Measurements from ENCODE around the gene FTCD.

The FTCD gene

DNA sequence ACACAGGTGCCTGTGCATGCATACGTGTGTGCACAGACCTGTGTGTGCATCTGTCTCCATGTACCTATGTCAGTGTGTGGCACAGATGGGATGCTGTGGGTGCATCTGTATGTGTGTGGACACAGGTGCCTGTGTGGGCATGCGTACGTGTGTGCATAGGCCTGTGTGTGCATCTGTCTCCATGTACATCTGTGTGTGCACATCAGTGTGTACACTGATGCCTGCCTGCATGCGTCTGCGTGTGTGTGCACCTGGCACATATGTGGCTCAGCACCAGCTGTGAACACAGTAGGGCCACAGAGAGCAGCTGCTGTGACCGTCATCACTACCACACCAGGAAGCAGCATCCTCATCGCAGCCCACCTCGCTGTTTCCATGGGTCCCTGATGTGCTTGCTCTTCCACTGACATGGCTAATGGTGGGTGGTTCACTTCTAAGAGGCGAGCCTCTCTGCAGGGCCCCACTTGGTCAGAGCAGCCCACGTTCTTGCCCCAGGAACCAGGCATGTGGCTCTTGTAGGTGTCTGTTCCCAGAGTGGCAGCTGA, 38.5 kb upstream of the FTCD start:
- peaks cover 3% of the 10 kb centered on the region; the same call in 1 of the 2 replicates for H3K4me1 ChIP-seq (ENCODE audit: insufficient read depth, low read length)
- no peak overlapping the region for H3K4me3 ChIP-seq (ENCODE audit: low read length)
- peaks cover 81% of the 10 kb centered on the region for H3K36me3 ChIP-seq (ENCODE audit: insufficient read depth, low read depth, low read length)
- H3K9ac ChIP-seq (ENCODE audit: low read depth, low read length): no peak overlapping the region
- H3K27me3 ChIP-seq (ENCODE audit: insufficient read depth, low read length): no peaks in the 10 kb centered on the region
- no peaks in the 10 kb centered on the region for H3K9me3 ChIP-seq (ENCODE audit: insufficient read depth, low read depth, low read length)
- H3K27ac ChIP-seq (ENCODE audit: low read length): no peak overlapping the region

DNA sequence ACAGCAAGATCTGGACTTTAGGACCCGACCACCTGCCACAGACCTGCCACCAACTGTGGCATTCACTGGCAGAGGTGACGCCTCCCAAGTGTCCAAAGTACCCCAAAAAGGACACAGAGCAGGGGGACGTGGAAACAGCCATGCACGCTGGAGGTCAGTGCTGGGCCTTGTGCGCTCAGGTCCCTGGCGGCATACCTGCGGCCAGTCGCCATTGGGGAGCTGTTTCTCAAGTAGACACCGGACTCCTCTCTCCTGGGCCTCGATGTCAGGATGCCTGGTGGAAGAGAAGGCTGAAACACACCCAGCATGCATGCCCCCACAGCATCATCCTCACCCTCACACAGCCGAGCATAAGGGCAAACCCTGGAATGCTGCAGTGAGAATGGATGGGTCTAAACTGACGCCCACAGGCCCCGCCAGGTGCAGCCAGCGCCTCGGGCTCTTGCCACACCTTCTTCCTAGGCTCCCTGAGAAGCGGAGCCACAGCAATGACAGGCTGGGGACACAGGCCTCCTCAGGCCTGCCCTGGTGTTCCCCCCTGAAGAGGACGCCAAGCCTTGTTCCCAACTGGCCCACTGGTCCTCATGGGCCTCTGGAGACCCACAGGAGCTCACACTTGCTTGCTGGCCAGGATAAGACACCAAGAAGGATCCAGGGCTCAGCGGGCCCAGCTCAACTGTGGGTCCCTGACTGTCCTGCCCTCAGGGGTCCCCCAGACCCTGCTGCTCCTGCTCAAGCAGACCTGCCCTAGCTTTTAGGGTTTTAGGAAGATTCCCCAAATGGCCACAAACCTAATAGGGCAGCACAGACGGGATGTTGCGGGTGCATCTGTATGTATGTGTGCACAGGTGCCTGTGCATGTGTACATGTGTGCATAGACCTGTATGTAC, 36.6 kb upstream of the FTCD start:
- no peak overlapping the region for H3K27ac ChIP-seq (ENCODE audit: low read length)
- no peak overlapping the region for H3K9ac ChIP-seq (ENCODE audit: low read depth, low read length)
- H3K36me3 ChIP-seq (ENCODE audit: insufficient read depth, low read depth, low read length): peaks cover 77% of the 10 kb centered on the region
- no peak overlapping the region for H3K4me3 ChIP-seq (ENCODE audit: low read length)
- no peaks in the 10 kb centered on the region for H3K9me3 ChIP-seq (ENCODE audit: insufficient read depth, low read depth, low read length)
- H3K4me1 ChIP-seq (ENCODE audit: insufficient read depth, low read length): peaks cover 13% of the 10 kb centered on the region
- no peaks in the 10 kb centered on the region for H3K27me3 ChIP-seq (ENCODE audit: insufficient read depth, low read length)

DNA sequence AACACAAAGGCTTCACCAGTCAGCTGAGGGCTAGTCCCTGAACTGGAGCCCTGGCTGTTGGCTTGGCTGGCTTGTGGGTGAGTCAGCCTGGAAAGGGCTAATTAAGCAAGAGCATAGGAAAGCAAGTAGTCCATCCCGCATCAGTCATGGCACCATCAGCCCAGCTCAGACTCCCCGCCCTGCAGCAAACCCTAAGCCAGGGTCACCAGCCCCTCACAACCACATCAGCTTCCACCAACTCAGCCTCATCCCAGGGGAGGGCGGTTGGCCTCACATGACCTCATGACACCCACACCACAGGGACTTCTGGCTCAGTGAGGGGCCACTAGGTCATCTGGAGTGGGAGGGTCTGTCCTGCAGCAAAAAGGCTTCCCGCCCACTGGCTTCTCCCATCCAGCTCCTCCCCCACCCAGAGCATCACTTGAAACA, 35.9 kb upstream of the FTCD start:
- no peak overlapping the region for H3K9ac ChIP-seq (ENCODE audit: low read depth, low read length)
- peaks cover 13% of the 10 kb centered on the region for H3K4me1 ChIP-seq (ENCODE audit: insufficient read depth, low read length)
- no peaks in the 10 kb centered on the region for H3K27me3 ChIP-seq (ENCODE audit: insufficient read depth, low read length)
- no peaks in the 10 kb centered on the region for H3K9me3 ChIP-seq (ENCODE audit: insufficient read depth, low read depth, low read length)
- H3K4me3 ChIP-seq (ENCODE audit: low read length): no peak overlapping the region
- H3K36me3 ChIP-seq (ENCODE audit: insufficient read depth, low read depth, low read length): peaks cover 70% of the 10 kb centered on the region
- no peak overlapping the region for H3K27ac ChIP-seq (ENCODE audit: low read length)

DNA sequence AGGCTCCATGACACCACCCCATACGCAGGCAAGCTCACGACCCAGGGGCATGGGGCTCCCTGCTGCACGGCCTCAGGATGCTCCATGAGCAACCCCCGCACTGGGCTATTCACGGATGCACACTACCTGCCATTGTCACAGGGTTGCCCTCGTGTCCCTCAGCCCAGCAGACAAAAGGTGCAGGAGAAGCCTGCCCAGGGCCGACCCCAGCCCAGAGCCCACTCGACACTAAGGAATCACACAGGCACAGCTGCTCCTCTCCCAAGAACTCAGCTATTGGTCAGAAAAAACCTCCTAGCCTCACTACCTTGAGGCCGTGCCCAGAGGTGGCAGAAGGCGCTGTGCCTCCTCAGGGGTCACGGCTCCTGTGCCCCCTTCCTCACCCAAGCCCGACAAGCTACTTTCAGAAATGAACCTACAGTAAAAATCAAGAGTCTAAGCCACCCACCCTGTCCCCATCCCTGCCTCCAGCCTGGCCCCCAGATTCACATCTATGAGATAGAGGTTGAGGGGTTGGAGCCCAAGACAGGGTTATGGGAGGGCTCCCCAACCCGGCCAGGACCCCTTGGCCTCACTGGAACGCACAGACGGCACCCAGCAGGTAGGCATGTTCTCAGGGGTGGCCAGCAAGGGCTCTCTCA, 35.2 kb upstream of the FTCD start:
- Histone ChIP-seq H3K4me3 (ENCODE audit: low read length) (no peak overlapping the region), H3K36me3 (ENCODE audit: insufficient read depth, low read depth, low read length) (peaks cover 64% of the 10 kb centered on the region), H3K27ac (ENCODE audit: low read length) (no peak overlapping the region), H3K9me3 (ENCODE audit: insufficient read depth, low read depth, low read length) (no peaks in the 10 kb centered on the region), H3K9ac (ENCODE audit: low read depth, low read length) (no peak overlapping the region), H3K27me3 (ENCODE audit: insufficient read depth, low read length) (no peaks in the 10 kb centered on the region), H3K4me1 (ENCODE audit: insufficient read depth, low read length) (peaks cover 14% of the 10 kb centered on the region)

DNA sequence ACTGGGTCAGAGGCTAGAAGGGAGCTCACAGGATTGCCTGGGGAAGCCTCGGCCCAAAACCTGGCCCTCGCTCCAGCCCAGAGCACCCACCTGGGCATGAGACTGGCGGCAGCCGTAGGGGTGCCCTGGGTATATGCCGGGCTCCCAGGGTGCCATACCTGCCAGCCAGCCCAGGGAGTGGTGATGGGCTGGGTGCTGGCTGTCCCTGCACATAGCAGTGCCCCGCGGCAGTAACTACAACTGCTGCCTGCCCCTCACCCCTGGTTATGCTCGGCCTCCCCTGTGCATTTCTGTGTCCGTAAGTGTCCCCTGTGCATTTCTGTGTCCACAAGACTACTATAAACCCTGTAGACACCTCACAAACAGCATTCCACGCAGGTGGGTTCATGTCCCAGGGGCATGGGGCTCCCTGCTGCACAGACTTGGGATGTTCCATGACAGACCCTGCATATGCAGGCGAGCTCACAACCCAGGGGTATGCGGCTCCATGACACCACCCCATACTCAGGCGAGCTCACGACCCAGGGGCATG, 34.6 kb upstream of the FTCD start:
- H3K4me3 ChIP-seq (ENCODE audit: low read length): no peak overlapping the region
- H3K36me3 ChIP-seq (ENCODE audit: insufficient read depth, low read depth, low read length): peaks cover 58% of the 10 kb centered on the region
- H3K27ac ChIP-seq (ENCODE audit: low read length): no peak overlapping the region
- no peaks in the 10 kb centered on the region for H3K27me3 ChIP-seq (ENCODE audit: insufficient read depth, low read length)
- H3K9me3 ChIP-seq (ENCODE audit: insufficient read depth, low read depth, low read length): no peaks in the 10 kb centered on the region
- peaks cover 18% of the 10 kb centered on the region for H3K4me1 ChIP-seq (ENCODE audit: insufficient read depth, low read length)
- no peak overlapping the region for H3K9ac ChIP-seq (ENCODE audit: low read depth, low read length)

DNA sequence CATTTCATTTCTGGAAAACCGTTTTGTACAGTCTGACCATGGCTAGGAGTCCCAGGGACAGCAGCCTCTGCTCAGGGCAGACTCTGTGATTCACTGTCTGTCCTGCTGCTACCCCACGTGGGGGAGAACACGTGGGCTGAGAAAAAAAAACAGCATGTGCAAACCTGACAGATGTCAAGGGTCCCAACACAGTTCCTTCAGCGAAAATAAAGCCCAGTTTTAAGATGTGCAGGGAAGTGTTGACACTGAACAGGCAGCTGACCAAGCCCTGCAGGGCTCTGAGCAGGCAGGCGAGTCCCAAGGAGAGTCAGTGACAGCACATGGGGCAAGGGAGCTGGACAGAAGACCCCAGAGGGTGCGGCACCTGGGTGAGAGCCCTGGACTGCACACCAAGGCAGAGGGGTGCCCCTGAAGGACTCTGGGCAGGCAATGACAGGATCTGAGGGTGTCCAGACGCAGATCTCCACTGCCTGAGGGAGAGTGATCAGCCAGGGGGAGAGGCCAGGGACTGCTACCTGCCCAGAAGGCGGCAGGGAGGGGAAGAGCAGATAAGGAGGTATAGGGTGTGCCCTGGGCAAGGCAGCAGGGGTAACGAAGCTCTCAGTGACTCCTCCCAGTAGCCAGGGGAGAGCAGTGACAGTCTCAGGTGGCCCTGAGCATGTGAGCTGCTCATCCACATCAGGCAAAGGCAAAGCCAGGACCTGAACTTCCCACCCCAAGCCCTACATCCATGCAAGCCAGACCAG, 34.0 kb upstream of the FTCD start:
- Histone ChIP-seq H3K9me3 (ENCODE audit: insufficient read depth, low read depth, low read length) (no peaks in the 10 kb centered on the region), H3K27me3 (ENCODE audit: insufficient read depth, low read length) (no peaks in the 10 kb centered on the region), H3K9ac (ENCODE audit: low read depth, low read length) (peak overlapping the region; percentile 14; the same call in 1 of the 2 replicates), H3K36me3 (ENCODE audit: insufficient read depth, low read depth, low read length) (peaks cover 51% of the 10 kb centered on the region), H3K4me1 (ENCODE audit: insufficient read depth, low read length) (peaks cover 18% of the 10 kb centered on the region), H3K4me3 (ENCODE audit: low read length) (no peak overlapping the region), H3K27ac (ENCODE audit: low read length) (no peak overlapping the region)

DNA sequence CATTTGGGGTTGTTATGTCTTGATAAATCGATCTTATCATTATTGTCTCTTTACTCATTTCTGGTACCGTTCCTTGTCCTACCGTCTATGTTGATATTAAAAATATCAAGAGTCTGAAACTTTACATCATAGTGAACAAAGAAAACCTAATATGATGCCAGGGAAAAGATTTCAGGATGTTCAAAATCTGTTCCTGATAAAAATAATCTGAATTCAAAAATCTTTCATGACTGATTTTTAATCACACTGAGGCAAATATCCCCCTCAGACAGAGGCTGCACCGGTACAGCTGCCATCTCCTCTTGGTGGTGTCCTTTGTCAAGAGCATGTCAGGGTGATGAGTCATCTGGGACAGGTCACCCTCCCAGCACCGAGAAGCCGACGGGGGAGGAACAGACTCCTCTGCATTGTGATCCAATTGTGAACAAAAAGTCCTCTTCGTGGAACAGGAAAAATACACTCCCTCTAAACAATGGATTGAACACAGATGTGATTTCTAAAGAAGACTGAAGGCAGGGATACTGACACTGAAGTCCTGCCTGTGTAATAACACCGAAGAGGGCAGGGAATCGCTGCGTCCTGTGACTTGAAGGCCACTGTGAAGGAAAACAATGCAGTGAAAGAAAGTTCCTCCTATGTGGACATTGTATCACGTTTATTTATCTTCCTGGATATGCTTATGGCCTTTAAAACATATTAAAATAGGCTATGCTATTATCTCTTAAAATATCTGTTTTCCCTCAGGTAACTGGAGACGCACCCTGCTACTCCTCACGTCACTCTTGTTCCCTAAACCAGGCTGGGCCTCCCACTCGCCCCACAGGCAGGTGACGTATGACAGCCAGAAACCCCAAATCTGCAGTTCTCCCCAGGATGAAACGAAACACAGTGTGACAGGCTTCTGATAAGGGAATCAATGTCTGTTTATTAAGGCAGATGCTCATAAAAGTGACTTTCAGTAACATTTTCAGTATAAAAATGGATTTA, 33.1 kb upstream of the FTCD start:
- Histone ChIP-seq H3K9ac (ENCODE audit: low read depth, low read length) (peak overlapping the region; percentile 14; the same call in 1 of the 2 replicates), H3K9me3 (ENCODE audit: insufficient read depth, low read depth, low read length) (no peaks in the 10 kb centered on the region), H3K27ac (ENCODE audit: low read length) (no peak overlapping the region), H3K27me3 (ENCODE audit: insufficient read depth, low read length) (no peaks in the 10 kb centered on the region), H3K4me3 (ENCODE audit: low read length) (no peak overlapping the region), H3K4me1 (ENCODE audit: insufficient read depth, low read length) (peaks cover 18% of the 10 kb centered on the region), H3K36me3 (ENCODE audit: insufficient read depth, low read depth, low read length) (peaks cover 43% of the 10 kb centered on the region)

DNA sequence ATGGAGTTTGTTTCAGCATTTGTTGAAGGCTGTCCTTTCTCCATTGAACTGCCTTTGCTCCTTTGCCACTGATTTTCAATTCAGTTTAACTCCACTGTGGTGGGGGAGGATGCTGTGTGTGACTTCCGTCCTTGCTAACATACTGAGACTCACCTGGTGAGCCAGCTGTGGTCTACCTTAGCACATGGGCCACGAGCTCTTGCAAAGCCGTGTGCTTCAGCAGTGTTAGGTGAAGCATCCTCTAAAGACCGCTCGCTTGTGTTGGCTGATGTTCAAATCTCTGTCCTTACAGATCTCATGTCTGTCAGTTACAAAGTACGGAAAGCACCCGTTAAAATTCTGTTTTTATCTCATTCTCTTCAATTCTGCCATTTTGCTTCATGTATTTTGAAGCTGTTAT, 32.4 kb upstream of the FTCD start:
- Histone ChIP-seq H3K27ac (ENCODE audit: low read length) (no peak overlapping the region), H3K27me3 (ENCODE audit: insufficient read depth, low read length) (no peaks in the 10 kb centered on the region), H3K9me3 (ENCODE audit: insufficient read depth, low read depth, low read length) (no peaks in the 10 kb centered on the region), H3K36me3 (ENCODE audit: insufficient read depth, low read depth, low read length) (peaks cover 36% of the 10 kb centered on the region), H3K4me3 (ENCODE audit: low read length) (no peak overlapping the region), H3K4me1 (ENCODE audit: insufficient read depth, low read length) (peaks cover 18% of the 10 kb centered on the region), H3K9ac (ENCODE audit: low read depth, low read length) (no peak overlapping the region)

DNA sequence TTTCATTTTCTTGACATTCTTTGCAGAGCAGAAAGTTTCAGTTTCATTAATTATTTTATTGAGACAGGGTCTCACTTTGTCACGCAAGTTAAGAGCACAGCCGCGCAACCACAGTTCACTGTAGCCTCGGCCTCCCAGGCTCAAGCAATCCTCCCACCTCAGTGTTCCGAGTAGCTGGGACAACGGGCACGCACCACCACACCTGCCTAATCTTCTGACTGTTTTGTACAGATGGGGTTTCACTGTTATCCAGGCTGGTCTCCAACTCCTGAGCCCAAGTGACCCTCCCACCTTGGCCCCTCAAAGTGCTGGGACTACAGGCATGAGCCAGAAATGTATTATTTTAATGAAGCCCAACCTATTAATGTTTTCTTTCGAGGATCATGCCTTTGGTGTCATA, 31.9 kb upstream of the FTCD start:
- Histone ChIP-seq H3K4me3 (ENCODE audit: low read length) (no peak overlapping the region), H3K27ac (ENCODE audit: low read length) (no peak overlapping the region), H3K9me3 (ENCODE audit: insufficient read depth, low read depth, low read length) (no peaks in the 10 kb centered on the region), H3K4me1 (ENCODE audit: insufficient read depth, low read length) (peaks cover 18% of the 10 kb centered on the region), H3K9ac (ENCODE audit: low read depth, low read length) (no peak overlapping the region), H3K27me3 (ENCODE audit: insufficient read depth, low read length) (no peaks in the 10 kb centered on the region), H3K36me3 (ENCODE audit: insufficient read depth, low read depth, low read length) (peaks cover 30% of the 10 kb centered on the region; the same call in 1 of the 2 replicates)

DNA sequence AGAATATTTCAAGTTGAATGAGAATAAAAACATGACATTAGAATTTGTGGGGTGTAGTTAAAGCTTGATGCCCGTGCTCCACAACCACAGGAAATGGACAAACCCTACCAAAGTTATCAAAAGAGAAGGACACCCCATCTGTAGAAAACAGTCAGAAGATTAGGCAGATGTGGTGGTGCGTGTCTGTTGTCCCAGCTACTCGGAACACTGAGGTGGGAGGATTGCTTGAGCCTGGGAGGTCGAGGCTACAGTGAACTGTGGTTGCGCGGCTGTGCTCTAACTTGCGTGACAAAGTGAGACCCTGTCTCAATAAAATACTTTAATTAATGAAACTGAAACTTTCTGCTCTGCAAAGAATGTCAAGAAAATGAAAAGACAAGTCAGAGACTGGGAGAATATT, 30.3 kb upstream of the FTCD start:
- Histone ChIP-seq H3K4me3 (ENCODE audit: low read length) (no peak overlapping the region), H3K9ac (ENCODE audit: low read depth, low read length) (no peak overlapping the region), H3K4me1 (ENCODE audit: insufficient read depth, low read length) (peaks cover 18% of the 10 kb centered on the region), H3K27ac (ENCODE audit: low read length) (no peak overlapping the region), H3K27me3 (ENCODE audit: insufficient read depth, low read length) (no peaks in the 10 kb centered on the region), H3K9me3 (ENCODE audit: insufficient read depth, low read depth, low read length) (no peaks in the 10 kb centered on the region), H3K36me3 (ENCODE audit: insufficient read depth, low read depth, low read length) (peaks cover 17% of the 10 kb centered on the region; the same call in 1 of the 2 replicates)
